H1 (cell line): Measurements from ENCODE around the gene RASD2. TPM values are rescaled to one million over a fixed set of nuclear protein-coding genes. Genes with fewer than 3 reads are reported as not detected.

Source experiments
- CHD7 ChIP-seq: fragments of 300-600 bp; sonication (generic); IDR thresholded peaks from 2 replicates; pipeline ENCODE4 v1.7.1; 2012; ENCODE audit warnings: low read length, moderate library complexity, mild to moderate bottlenecking, inconsistent platforms; ENCODE audit not compliant: insufficient replicate concordance
- TCF12 ChIP-seq: IDR thresholded peaks from 2 replicates; pipeline ENCODE4 v1.6.1; 2011; ENCODE audit warnings: low read depth, mild to moderate bottlenecking, low read length
- polyA plus RNA-seq, 7 experiments: library from polyadenylated mRNA; depleted of rRNA in 3 of 7; stranded (reverse) in 5 of 7; unstranded in 2 of 7; fragments of >200 nt in 5 of 7; fragments of 200-250 nt in 2 of 7; gene quantifications; 1 replicate in 5 of 7; 2 replicates in 1 of 7; 4 replicates in 1 of 7; pipeline versions ENCODE4 v1.2.1 to v1.2.3, GENCODE V29; 2011 to 2013; ENCODE audit warnings: missing spikeins in 2 of 7, mixed read lengths in 2 of 7
- total RNA-seq: library from RNA; stranded (reverse); fragmentation: NEBNext Ultra II Directional; extraction: Animal tissue kit (Norgen Biotek cat#: 25700); gene quantifications from 2 replicates; pipeline ENCODE4 v1.2.1, GENCODE V29; 2021

RASD2 gene
- total and polyA plus RNA-seq, 2 of the 8 experiments (the other 6 are each of a cell fraction or from before 2014, with no cell fraction given): 1.9 to 5.1 TPM

GRCh38 chr22:35593891-35594470 lies 53.4 kb downstream of the RASD2 start (continued):
- TF ChIP-seq CHD7 (no peak), TCF12 (no peak)
